Occipital lobe (tissue), 2 donors: ENCODE results near the gene RIPOR2. TPM values are rescaled to one million over a fixed set of nuclear protein-coding genes. Genes with fewer than 3 reads are reported as not detected.

Experiments
- DNase-seq: peaks from one replicate; lab custom pipeline; 2025; lab: John Stamatoyannopoulos, UW
- total RNA-seq: library from RNA; depleted of rRNA; stranded (reverse); fragments of >200 nt; gene quantifications from one replicate; pipeline ENCODE4 v1.2.3, GENCODE V29; 2014

RIPOR2 gene
- total RNA-seq, 1 donor from 2014 or later: 17.8 TPM

GRCh38 chr6:24818346-24818745 is 117.4 kb downstream of the RIPOR2 start:
- no peak for DNase-seq

- DNase-seq: no peak
Measured at GRCh38 chr6:24809728-24810127, 126.0 kb downstream of the RIPOR2 start.

GRCh38 chr6:24807584-24807983 is 128.2 kb downstream of the RIPOR2 start:
- DNase-seq: no peak

GRCh38 chr6:24802271-24803059 is 133.3 kb downstream of the RIPOR2 start:
- DNase-seq: no peak

- no peak for DNase-seq
Measured at GRCh38 chr6:24799541-24799915, 136.2 kb downstream of the RIPOR2 start.

- no peak for DNase-seq
Measured at GRCh38 chr6:24798740-24799540, 136.8 kb downstream of the RIPOR2 start, which contains the start of gene ARMH2. TSS of gene ARMH2 (minus strand) at chr6:24798917. CDS start at chr6:24798857, 60 bp downstream.

- no peak for DNase-seq
Measured at GRCh38 chr6:24797596-24798216, 138.1 kb downstream of the RIPOR2 start.

GRCh38 chr6:24796616-24797290 is 139.0 kb downstream of the RIPOR2 start:
- no peak for DNase-seq

- no peak for DNase-seq
Measured at GRCh38 chr6:24795106-24795505, 140.7 kb downstream of the RIPOR2 start.

- no peak for DNase-seq
Measured at GRCh38 chr6:24788031-24788665, 147.6 kb downstream of the RIPOR2 start.

GRCh38 chr6:24780206-24780605 is 155.6 kb downstream of the RIPOR2 start:
- DNase-seq: no peak

GRCh38 chr6:24779416-24780016 is 156.2 kb downstream of the RIPOR2 start:
- DNase-seq: no peak

- no peak for DNase-seq
Measured at GRCh38 chr6:24778878-24779277, 156.9 kb downstream of the RIPOR2 start.

- no peak for DNase-seq
Measured at GRCh38 chr6:24778121-24778520, 157.6 kb downstream of the RIPOR2 start.

- DNase-seq: no peak
Measured at GRCh38 chr6:24777227-24777626, 158.5 kb downstream of the RIPOR2 start.

- DNase-seq: no peak
Measured at GRCh38 chr6:24775520-24776058, 160.2 kb downstream of the RIPOR2 start.

GRCh38 chr6:24774696-24775519 is 160.9 kb downstream of the RIPOR2 start, which contains the start of gene GMNN:
TSS of gene GMNN (plus strand) at chr6:24774937. CDS start at chr6:24777247, 2,310 bp downstream.
- peak; percentile 91 for DNase-seq

GRCh38 chr6:24768361-24768760 is 167.4 kb downstream of the RIPOR2 start:
- no peak for DNase-seq
